HG02588 (cell line): ENCODE measurements around the gene AK9.
"Not testable (repeated sequence)": the region's sequence is repeated elsewhere in the genome, so short reads cannot be mapped to it uniquely, and the experiment has no call there.

ENCODE experiments used
- ATAC-seq: cut with Tn5 transposase; IDR thresholded peaks from one replicate; pipeline ENCODE4 v1.9.1; 2021; ENCODE audit warnings: mild to moderate bottlenecking, moderate library complexity; ENCODE audit not compliant: unreplicated experiment

The AK9 gene

GRCh38 chr6:109461733-109462526 lies 229.1 kb downstream of the AK9 start:
- ATAC-seq: no peak

GRCh38 chr6:109461205-109461604 lies 229.8 kb downstream of the AK9 start:
- ATAC-seq: not testable (repeated sequence)

- ATAC-seq: no peak
Observed at GRCh38 chr6:109460161-109460829, 230.7 kb downstream of the AK9 start.

GRCh38 chr6:109458774-109459531 lies 232.0 kb downstream of the AK9 start:
- ATAC-seq: peak; percentile 21

- no peak for ATAC-seq
Observed at GRCh38 chr6:109457562-109457996, 233.4 kb downstream of the AK9 start.

- no peak for ATAC-seq
Observed at GRCh38 chr6:109456710-109457561, 234.1 kb downstream of the AK9 start.

- no peak for ATAC-seq
Observed at GRCh38 chr6:109456111-109456583, 234.9 kb downstream of the AK9 start.

- peak; percentile 61 for ATAC-seq
Observed at GRCh38 chr6:109455437-109456110, 235.4 kb downstream of the AK9 start, which contains the start of gene MICAL1. Gene MICAL1 (minus strand): TSS chr6:109455772. CDS start chr6:109454196, 1,576 bp downstream.

- peak; percentile 27 for ATAC-seq
Observed at GRCh38 chr6:109454496-109455436, 236.2 kb downstream of the AK9 start.

- no peak for ATAC-seq
Observed at GRCh38 chr6:109453594-109454495, 237.2 kb downstream of the AK9 start.

GRCh38 chr6:109453156-109453555 lies 237.8 kb downstream of the AK9 start:
- no peak for ATAC-seq

- ATAC-seq: no peak
Observed at GRCh38 chr6:109452181-109452580, 238.8 kb downstream of the AK9 start.

GRCh38 chr6:109451376-109451775 lies 239.6 kb downstream of the AK9 start:
- ATAC-seq: no peak

GRCh38 chr6:109450801-109451200 lies 240.2 kb downstream of the AK9 start:
- ATAC-seq: no peak

GRCh38 chr6:109449795-109450673 lies 241.0 kb downstream of the AK9 start:
- no peak for ATAC-seq

GRCh38 chr6:109449064-109449794 lies 241.8 kb downstream of the AK9 start:
- ATAC-seq: no peak
